RWPE2 (cell line): ENCODE results near the gene ARFIP1.
A peak's percentile ranks its signal among the peaks of the same experiment; 100 is the strongest.

Experiments used
- ATAC-seq: fragments of 200-7000 bp; cut with Tn5 transposase; 3 replicates; pipeline ENCODE4 v1.9.1; 2021; ENCODE audit warnings: low read depth
- DNase-seq: peaks from one replicate; pipeline ENCODE4 v3.0.0-alpha.2; 2020; ENCODE audit warnings: low spot score
- H3K27ac ChIP-seq: fragments of 450-650 bp; 2 replicates; pipeline ENCODE4 v1.5.1; 2017; ENCODE audit warnings: mild to moderate bottlenecking; ENCODE audit not compliant: poor library complexity, severe bottlenecking
- H3K27me3 ChIP-seq: fragments of 250-450 bp; sonication (Bioruptor Pico); 2 replicates; pipeline ENCODE4 v1.5.1; 2021; ENCODE audit warnings: mild to moderate bottlenecking, moderate library complexity; ENCODE audit not compliant: insufficient read depth, poor library complexity, severe bottlenecking
- H3K36me3 ChIP-seq: fragments of 250-450 bp; sonication (Bioruptor Pico); 2 replicates; pipeline ENCODE4 v1.5.1; 2020; ENCODE audit warnings: low read depth, mild to moderate bottlenecking, moderate library complexity
- H3K4me1 ChIP-seq: fragments of 250-450 bp; sonication (Bioruptor Pico); 2 replicates; pipeline ENCODE4 v1.5.1; 2021; ENCODE audit warnings: mild to moderate bottlenecking, moderate library complexity; ENCODE audit not compliant: insufficient read depth, poor library complexity, severe bottlenecking
- H3K4me3 ChIP-seq: fragments of 250-450 bp; sonication (Bioruptor Pico); 2 replicates; pipeline ENCODE4 v1.5.1; 2021; ENCODE audit warnings: mild to moderate bottlenecking, moderate library complexity; ENCODE audit not compliant: severe bottlenecking
- H3K9me3 ChIP-seq: fragments of 250-450 bp; sonication (Bioruptor Pico); 2 replicates; pipeline ENCODE4 v1.5.1; 2021; ENCODE audit warnings: mild to moderate bottlenecking, moderate library complexity; ENCODE audit not compliant: severe bottlenecking
- TF ChIP-seq, protein P1 (sequence below): fragments of 450-650 bp; IDR thresholded peaks from one replicate; pipeline ENCODE4 v1.5.1; 2017; ENCODE audit warnings: mild to moderate bottlenecking, moderate library complexity; ENCODE audit not compliant: poor library complexity, severe bottlenecking

Gene ARFIP1

DNA sequence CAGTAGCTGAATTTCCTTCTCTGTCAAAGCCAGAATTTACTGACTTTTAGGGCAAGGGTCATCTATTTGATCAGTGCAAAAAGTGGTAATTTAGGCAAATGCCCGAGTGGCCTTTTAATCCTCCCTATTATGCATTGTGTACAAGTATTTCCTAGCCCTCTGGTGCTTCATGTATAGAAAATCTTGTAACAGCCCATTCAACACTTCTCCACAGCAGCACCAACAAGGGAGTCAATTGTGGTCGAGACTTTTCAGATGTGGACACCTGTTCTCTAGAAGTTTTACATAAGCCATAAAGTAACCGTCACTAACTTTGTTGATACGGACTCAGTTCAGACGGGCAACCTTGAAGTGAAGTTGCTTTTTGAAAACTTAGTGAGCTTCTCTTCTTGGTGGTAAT is 105.4 kb downstream of the ARFIP1 start:
- ATAC-seq: no peak
- no peaks in the 10 kb centered on the region for H3K9me3 ChIP-seq

DNA sequence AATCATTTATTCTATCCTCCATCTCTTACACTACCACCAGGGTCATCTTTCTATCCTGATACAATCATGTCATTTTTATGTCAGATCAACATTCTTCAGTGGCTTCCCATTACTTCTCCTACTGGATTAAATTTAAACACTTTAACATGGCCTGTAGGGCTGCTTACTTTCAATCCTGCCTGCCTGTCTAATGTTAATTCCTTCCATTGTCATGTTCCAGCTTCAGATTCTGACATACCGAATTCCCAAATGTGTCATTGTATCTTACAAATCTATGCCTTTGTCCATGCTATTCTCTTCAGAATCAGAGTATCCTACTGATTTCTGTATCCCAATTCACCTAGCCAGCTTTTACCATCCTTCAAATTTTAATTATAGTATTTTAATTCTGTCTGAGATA is 106.4 kb downstream of the ARFIP1 start:
- Histone ChIP-seq H3K27ac (no peak overlapping the region), H3K4me1 (no peaks in the 10 kb centered on the region), H3K9me3 (no peaks in the 10 kb centered on the region), H3K36me3 (peaks cover 29% of the 10 kb centered on the region), H3K27me3 (no peaks in the 10 kb centered on the region), H3K4me3 (no peak overlapping the region)
- ATAC-seq (no peak), DNase-seq (no peak)
- TF ChIP-seq, protein P1, sequence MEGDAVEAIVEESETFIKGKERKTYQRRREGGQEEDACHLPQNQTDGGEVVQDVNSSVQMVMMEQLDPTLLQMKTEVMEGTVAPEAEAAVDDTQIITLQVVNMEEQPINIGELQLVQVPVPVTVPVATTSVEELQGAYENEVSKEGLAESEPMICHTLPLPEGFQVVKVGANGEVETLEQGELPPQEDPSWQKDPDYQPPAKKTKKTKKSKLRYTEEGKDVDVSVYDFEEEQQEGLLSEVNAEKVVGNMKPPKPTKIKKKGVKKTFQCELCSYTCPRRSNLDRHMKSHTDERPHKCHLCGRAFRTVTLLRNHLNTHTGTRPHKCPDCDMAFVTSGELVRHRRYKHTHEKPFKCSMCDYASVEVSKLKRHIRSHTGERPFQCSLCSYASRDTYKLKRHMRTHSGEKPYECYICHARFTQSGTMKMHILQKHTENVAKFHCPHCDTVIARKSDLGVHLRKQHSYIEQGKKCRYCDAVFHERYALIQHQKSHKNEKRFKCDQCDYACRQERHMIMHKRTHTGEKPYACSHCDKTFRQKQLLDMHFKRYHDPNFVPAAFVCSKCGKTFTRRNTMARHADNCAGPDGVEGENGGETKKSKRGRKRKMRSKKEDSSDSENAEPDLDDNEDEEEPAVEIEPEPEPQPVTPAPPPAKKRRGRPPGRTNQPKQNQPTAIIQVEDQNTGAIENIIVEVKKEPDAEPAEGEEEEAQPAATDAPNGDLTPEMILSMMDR: no peak

More for the DNA sequence above, 105.4 kb downstream of the ARFIP1 start:
- Histone ChIP-seq H3K4me1 (no peaks in the 10 kb centered on the region), H3K27me3 (no peaks in the 10 kb centered on the region), H3K27ac (no peak overlapping the region), H3K4me3 (no peak overlapping the region), H3K36me3 (peaks cover 32% of the 10 kb centered on the region)
- DNase-seq: no peak
- TF ChIP-seq, protein P1: no peak

DNA sequence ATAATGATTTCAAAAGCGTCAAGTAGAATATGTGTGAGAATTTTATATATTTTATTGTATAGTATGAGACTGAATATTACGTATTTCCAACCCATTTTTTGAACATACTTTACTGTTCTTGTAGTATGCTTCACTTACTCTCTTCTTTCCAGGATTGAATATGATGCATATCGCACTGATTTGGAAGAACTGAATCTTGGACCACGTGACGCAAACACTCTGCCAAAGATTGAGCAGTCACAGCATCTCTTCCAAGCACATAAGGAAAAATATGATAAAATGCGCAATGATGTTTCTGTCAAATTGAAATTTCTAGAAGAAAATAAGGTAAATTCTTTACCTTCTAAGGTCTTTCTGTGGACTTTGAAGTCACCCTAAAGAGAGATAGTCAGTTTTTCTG is 108.2 kb downstream of the ARFIP1 start:
- Histone ChIP-seq H3K4me1 (no peaks in the 10 kb centered on the region), H3K27me3 (no peaks in the 10 kb centered on the region), H3K9me3 (no peaks in the 10 kb centered on the region), H3K36me3 (peaks cover 31% of the 10 kb centered on the region), H3K4me3 (no peak overlapping the region), H3K27ac (no peak overlapping the region)
- TF ChIP-seq, protein P1: no peak
- DNase-seq: no peak
- no peak for ATAC-seq

DNA sequence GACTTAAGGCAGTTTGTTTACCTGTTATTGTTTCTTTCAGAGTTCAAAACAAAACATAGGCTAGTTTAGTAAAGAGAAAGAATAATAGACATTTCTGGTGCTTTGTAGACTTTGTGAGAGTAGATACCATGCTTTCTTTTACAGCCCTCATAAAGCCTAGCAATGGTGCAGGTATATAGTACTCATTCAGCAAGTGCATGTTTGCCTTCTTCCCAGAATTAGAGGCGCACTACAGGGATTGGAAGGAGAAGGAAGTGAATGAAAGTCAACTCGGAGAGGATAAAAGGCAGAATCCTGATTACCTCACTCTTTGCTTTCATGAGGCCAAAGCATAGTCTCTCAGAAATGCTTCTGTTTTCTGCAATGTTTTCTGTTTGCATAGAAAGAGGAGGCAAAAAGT is 113.2 kb downstream of the ARFIP1 start:
- Histone ChIP-seq H3K4me3 (no peak overlapping the region), H3K27me3 (no peaks in the 10 kb centered on the region), H3K36me3 (peaks cover 18% of the 10 kb centered on the region), H3K27ac (no peak overlapping the region), H3K4me1 (no peaks in the 10 kb centered on the region), H3K9me3 (no peaks in the 10 kb centered on the region)
- ATAC-seq: no peak
- DNase-seq: no peak
- TF ChIP-seq, protein P1: no peak

DNA sequence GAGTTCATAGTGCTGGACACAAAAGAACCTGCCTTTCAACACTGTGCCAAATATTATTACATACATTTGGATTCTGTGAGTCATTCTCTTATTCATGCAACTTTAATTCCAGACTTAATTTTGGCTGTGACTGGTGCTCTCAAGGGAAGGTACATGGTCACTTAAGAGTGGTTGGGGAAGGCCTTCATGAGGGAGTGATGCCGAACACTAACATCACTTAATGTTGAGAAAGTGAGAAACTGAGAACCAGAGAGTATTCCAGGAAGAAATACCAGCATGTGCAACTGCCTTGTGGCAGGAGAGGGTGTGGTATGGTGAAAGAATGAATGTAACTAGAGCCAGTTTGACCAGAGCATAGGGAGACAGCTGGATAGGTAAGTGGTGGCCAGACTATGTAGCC is 114.9 kb downstream of the ARFIP1 start:
- Histone ChIP-seq H3K4me3 (no peak overlapping the region), H3K27ac (no peak overlapping the region), H3K4me1 (no peaks in the 10 kb centered on the region), H3K9me3 (no peaks in the 10 kb centered on the region), H3K36me3 (peaks cover 7% of the 10 kb centered on the region; the same call in 1 of the 2 replicates), H3K27me3 (no peaks in the 10 kb centered on the region)
- peak; percentile 87 for ATAC-seq
- TF ChIP-seq, protein P1: no peak
- DNase-seq: no peak
